Thoracic aorta (tissue), 2 donors: Measurements from ENCODE around the gene PDXK. TPM values are rescaled to one million over a fixed set of nuclear protein-coding genes. Genes with fewer than 3 reads are reported as not detected.

Experiments used
- ATAC-seq: fragments of 150-250 bp; one replicate; pipeline ENCODE4 v1.8.0; 2017; ENCODE audit warnings: low read depth; ENCODE audit not compliant: insufficient number of reproducible peaks, low FRiP score
- DNase-seq: peaks from one replicate; pipeline ENCODE4 v3.0.0-alpha.2; 2020; ENCODE audit warnings: low spot score
- H3K27ac ChIP-seq, 2 donors: fragments of 200-600 bp; sonication (generic); 1 replicate in 1 of 2; 2 replicates in 1 of 2; pipeline ENCODE4 v1.5.1; 2016; ENCODE audit warnings: mild to moderate bottlenecking in 2 of 2, moderate library complexity in 2 of 2
- H3K27me3 ChIP-seq: fragments of 200-600 bp; sonication (generic); replicated peaks from 2 replicates; pipeline ENCODE4 v1.6.0; 2016; ENCODE audit warnings: mild to moderate bottlenecking; ENCODE audit not compliant: insufficient read depth
- H3K36me3 ChIP-seq: fragments of 200-600 bp; sonication (generic); one replicate; pipeline ENCODE4 v1.5.1; 2016
- H3K4me1 ChIP-seq, 2 donors: fragments of 200-600 bp; sonication (generic); 1 replicate in 1 of 2; 2 replicates in 1 of 2; pipeline versions ENCODE4 v1.5.1 to v1.6.0; 2016; ENCODE audit warnings: low read depth in 2 of 2, mild to moderate bottlenecking in 1 of 2; ENCODE audit not compliant: control insufficient read depth in 1 of 2
- H3K4me3 ChIP-seq: fragments of 200-600 bp; sonication (generic); 2 replicates; pipeline ENCODE4 v1.5.1; 2016; ENCODE audit warnings: mild to moderate bottlenecking
- H3K9me3 ChIP-seq: fragments of 200-600 bp; sonication (generic); 2 replicates; pipeline ENCODE4 v1.5.1; 2016
- CTCF ChIP-seq: fragments of 200-600 bp; sonication (generic); IDR thresholded peaks from one replicate; pipeline ENCODE4 v1.5.1; 2019; ENCODE audit warnings: antibody characterized with exemption
- total RNA-seq, 2 donors: library from RNA; depleted of rRNA; stranded (reverse); fragments of >200 nt; gene quantifications; one replicate each; pipeline versions ENCODE4 v1.1.0 to v1.2.3, GENCODE V29; 2016

The PDXK gene
- total RNA-seq, 2 donors from 2014 or later, result 52.4 to 64.7 TPM

- no peak overlapping the region for H3K4me3 ChIP-seq
- no peaks in the 10 kb centered on the region for H3K4me1 ChIP-seq
- ATAC-seq, result no peak
- no peaks in the 10 kb centered on the region for H3K9me3 ChIP-seq
- DNase-seq, result no peak
- H3K36me3 ChIP-seq, result peaks cover 27% of the 10 kb centered on the region
- no peak for TF ChIP-seq CTCF
- no peaks in the 10 kb centered on the region for H3K27me3 ChIP-seq
- no peak overlapping the region for H3K27ac ChIP-seq
Observed at GRCh38 chr21:43681650-43682049, 37.3 kb upstream of the PDXK start.

GRCh38 chr21:43684424-43684823 lies 34.5 kb upstream of the PDXK start:
- no peak overlapping the region for H3K4me3 ChIP-seq
- TF ChIP-seq CTCF, result no peak
- ATAC-seq, result no peak
- H3K27ac ChIP-seq, result no peak overlapping the region
- peaks cover 42% of the 10 kb centered on the region for H3K36me3 ChIP-seq
- DNase-seq, result no peak
- H3K4me1 ChIP-seq, result no peaks in the 10 kb centered on the region
- H3K27me3 ChIP-seq, result no peaks in the 10 kb centered on the region
- H3K9me3 ChIP-seq, result no peaks in the 10 kb centered on the region

GRCh38 chr21:43686811-43687565 lies 31.9 kb upstream of the PDXK start:
- H3K36me3 ChIP-seq, result peaks cover 53% of the 10 kb centered on the region
- H3K27ac ChIP-seq, result no peak overlapping the region
- no peak for ATAC-seq
- no peak for DNase-seq
- no peaks in the 10 kb centered on the region for H3K27me3 ChIP-seq
- H3K4me3 ChIP-seq, result no peak overlapping the region
- H3K4me1 ChIP-seq, result no peaks in the 10 kb centered on the region
- no peak for TF ChIP-seq CTCF
- no peaks in the 10 kb centered on the region for H3K9me3 ChIP-seq

- Histone ChIP-seq H3K9me3 (no peaks in the 10 kb centered on the region), H3K27me3 (no peaks in the 10 kb centered on the region), H3K4me3 (no peak overlapping the region), H3K4me1 (no peaks in the 10 kb centered on the region), H3K36me3 (peaks cover 55% of the 10 kb centered on the region), H3K27ac (no peak overlapping the region)
- DNase-seq (no peak), ATAC-seq (no peak)
- TF ChIP-seq CTCF, result no peak
Observed at GRCh38 chr21:43687566-43688399, 31.1 kb upstream of the PDXK start.

- DNase-seq (no peak), ATAC-seq (no peak)
- peaks cover 60% of the 10 kb centered on the region for H3K36me3 ChIP-seq
Observed at GRCh38 chr21:43688906-43689305, 30.0 kb upstream of the PDXK start.

More at GRCh38 chr21:43688906-43689305, 30.0 kb upstream of the PDXK start:
- Histone ChIP-seq H3K27ac (no peak overlapping the region), H3K4me3 (no peak overlapping the region), H3K4me1 (no peaks in the 10 kb centered on the region), H3K27me3 (no peaks in the 10 kb centered on the region), H3K9me3 (no peaks in the 10 kb centered on the region)
- TF ChIP-seq CTCF, result no peak
